HCT116 (cell line): Measurements from ENCODE around the gene MED31. TPM values are rescaled to one million over a fixed set of nuclear protein-coding genes. Genes with fewer than 3 reads are reported as not detected.

Source experiments
- ATAC-seq: fragments of 200-7000 bp; cut with Tn5 transposase; 2 replicates; pipeline ENCODE4 v1.9.1; 2020; ENCODE audit warnings: mild to moderate bottlenecking, moderate library complexity
- BruUV-seq: library from RNA; stranded (reverse); fragments of 400-500 nt; replicated peaks from 2 replicates; lab custom pipeline; 2021; lab: Mats Ljungman, UMichigan
- CTCF ChIA-PET: fragments of 300-600 bp; sonication (Branson Sonifier 250); formaldehyde crosslinking; loops from one replicate; lab custom pipeline; 2021; ENCODE audit warnings: antibody characterized with exemption; lab: Charles Lee
- POLR2A ChIA-PET: fragments of 300-600, 350-600 bp; sonication (Branson Sonifier 250); formaldehyde crosslinking; loops from one replicate; lab custom pipeline; 2021; ENCODE audit warnings: antibody characterized with exemption; lab: Charles Lee
- RAD21 ChIA-PET, 2 experiments: fragments of 300-600 bp; sonication (Branson Sonifier 250); formaldehyde crosslinking; loops; one replicate each; lab custom pipeline; 2023; ENCODE audit warnings: low total read pairs in 2 of 2; ENCODE audit not compliant: uncharacterized antibody in 2 of 2, unreplicated experiment in 2 of 2, low non-redundant PET in 1 of 2; lab: Charles Lee
- DNase-seq: peaks from one replicate; pipeline ENCODE4 v3.0.0-alpha.2; 2010; ENCODE audit warnings: low read depth, low spot score
- H2AFZ ChIP-seq: fragments of 200-600 bp; shearing (Covaris generic), sonication (generic); 2 replicates; pipeline ENCODE4 v1.6.1; 2017; ENCODE audit warnings: low read depth, mixed run types, mixed read lengths, antibody characterized with exemption, low read length; ENCODE audit not compliant: poor library complexity, severe bottlenecking
- H3K27ac ChIP-seq: 2 replicates; pipeline ENCODE4 v1.5.1; 2012; ENCODE audit warnings: low read depth, low read length
- H3K27me3 ChIP-seq: fragments of 200-600 bp; sonication (generic); 2 replicates; pipeline ENCODE4 v1.6.1; 2016; ENCODE audit warnings: mixed run types, low read length, mixed read lengths; ENCODE audit not compliant: insufficient read depth
- H3K36me3 ChIP-seq, 2 experiments: fragments of 200-500 bp in 1 of 2; fragments of 200-600 bp in 1 of 2; sonication (Bioruptor generic) in 1 of 2; sonication (generic) in 1 of 2; 2 replicates each; pipeline versions ENCODE4 v1.5.1 to v1.6.1; 2014 to 2016; ENCODE audit warnings: low read length in 2 of 2, inconsistent platforms in 1 of 2, mixed read lengths in 1 of 2, mixed run types in 1 of 2; ENCODE audit not compliant: insufficient read depth in 2 of 2, control insufficient read depth in 1 of 2
- H3K4me1 ChIP-seq, 2 experiments: fragments of 200-600 bp in 1 of 2; sonication (generic) in 1 of 2; 2 replicates each; pipeline versions ENCODE4 v1.5.1 to v1.6.1; 2012 to 2017; ENCODE audit warnings: low read length in 2 of 2, inconsistent platforms in 1 of 2, mild to moderate bottlenecking in 1 of 2, mixed read lengths in 1 of 2, mixed run types in 1 of 2, moderate library complexity in 1 of 2; ENCODE audit not compliant: insufficient read depth in 2 of 2, control insufficient read depth in 1 of 2
- H3K4me2 ChIP-seq: fragments of 200-600 bp; sonication (generic); 2 replicates; pipeline ENCODE4 v1.6.1; 2017; ENCODE audit warnings: mixed run types, low read length, mixed read lengths
- H3K4me3 ChIP-seq, 2 experiments: fragments of 200-600 bp in 1 of 2; sonication (generic) in 1 of 2; replicated peaks in 1 of 2; 2 replicates each; pipeline ENCODE4 v1.5.1; 2011 to 2016; ENCODE audit warnings: low read length in 2 of 2, control low read depth in 1 of 2, low read depth in 1 of 2, mild to moderate bottlenecking in 1 of 2, mixed read lengths in 1 of 2, mixed run types in 1 of 2
- H3K79me2 ChIP-seq: fragments of 200-600 bp; sonication (generic); 2 replicates; pipeline ENCODE4 v1.6.1; 2017; ENCODE audit warnings: mild to moderate bottlenecking, mixed run types, low read length, moderate library complexity, mixed read lengths; ENCODE audit not compliant: insufficient read depth
- H3K9ac ChIP-seq: fragments of 200-600 bp; sonication (generic); 2 replicates; pipeline ENCODE4 v1.6.1; 2016; ENCODE audit warnings: low read length, mixed read lengths
- H3K9me2 ChIP-seq: fragments of 200-600 bp; sonication (generic), shearing (Covaris generic); 2 replicates; pipeline ENCODE4 v1.6.1; 2017; ENCODE audit warnings: mixed run types, mild to moderate bottlenecking, moderate library complexity; ENCODE audit not compliant: insufficient read depth
- H3K9me3 ChIP-seq, 2 experiments: fragments of 200-500 bp in 1 of 2; fragments of 200-600 bp in 1 of 2; sonication (Bioruptor generic) in 1 of 2; sonication (generic) in 1 of 2; 2 replicates each; pipeline ENCODE4 v1.6.1; 2014 to 2017; ENCODE audit warnings: low read length in 2 of 2, mixed read lengths in 2 of 2, inconsistent platforms in 1 of 2, low read depth in 1 of 2, mild to moderate bottlenecking in 1 of 2, mixed run types in 1 of 2, moderate library complexity in 1 of 2; ENCODE audit not compliant: control insufficient read depth in 1 of 2, insufficient read depth in 1 of 2
- H4K20me1 ChIP-seq: fragments of 200-600 bp; sonication (generic), shearing (Covaris generic); 2 replicates; pipeline ENCODE4 v1.6.1; 2017; ENCODE audit warnings: mixed run types, mild to moderate bottlenecking, moderate library complexity; ENCODE audit not compliant: insufficient read depth
- CTCF ChIP-seq, 3 experiments: fragments of 200-600 bp in 1 of 3; sonication (generic) in 1 of 3; IDR thresholded peaks in 2 of 3; conservative IDR thresholded peaks in 1 of 3; 2 replicates each; pipeline ENCODE4 v1.5.1; 2012 to 2017; ENCODE audit warnings: low read depth in 2 of 3, low read length in 2 of 3, antibody characterized with exemption in 1 of 3, borderline replicate concordance in 1 of 3, control low read depth in 1 of 3, mild to moderate bottlenecking in 1 of 3, mixed read lengths in 1 of 3, mixed run types in 1 of 3, moderate library complexity in 1 of 3; ENCODE audit not compliant: insufficient read depth in 1 of 3
- EGR1 ChIP-seq: IDR thresholded peaks from 2 replicates; pipeline ENCODE4 v1.6.1; 2012; ENCODE audit warnings: low read depth
- FOSL1 ChIP-seq: IDR thresholded peaks from 2 replicates; pipeline ENCODE4 v1.6.1; 2012; ENCODE audit warnings: low read depth
- MAX ChIP-seq: IDR thresholded peaks from 2 replicates; pipeline ENCODE4 v1.6.1; 2012
- POLR2AphosphoS5 ChIP-seq: IDR thresholded peaks from 2 replicates; pipeline ENCODE4 v1.6.1; 2011; ENCODE audit warnings: mild to moderate bottlenecking, low read depth, low read length, moderate library complexity
- REST ChIP-seq: IDR thresholded peaks from 2 replicates; pipeline ENCODE4 v1.6.1; 2012; ENCODE audit warnings: low read depth
- TCF7L2 ChIP-seq: IDR thresholded peaks from 2 replicates; pipeline ENCODE4 v1.7.0; 2011; ENCODE audit warnings: borderline replicate concordance, inconsistent platforms; ENCODE audit not compliant: insufficient read depth, insufficient read length; ENCODE audit errors: extremely low read depth
- YY1 ChIP-seq: IDR thresholded peaks from 2 replicates; pipeline ENCODE4 v1.6.1; 2011; ENCODE audit warnings: low read length, low read depth, moderate library complexity, mild to moderate bottlenecking; ENCODE audit not compliant: insufficient replicate concordance; ENCODE audit errors: extremely low read depth
- ZFX ChIP-seq: fragments of 450-650 bp; IDR thresholded peaks from 2 replicates; pipeline ENCODE4 v1.6.1; 2017
- intact Hi-C: fragments of 100-400 bp; cut with micrococcal nuclease; formaldehyde crosslinking; loops from 2 replicates; pipeline ENCODE4 v1.10.0; 2022
- total RNA-seq: library from RNA; stranded (reverse); gene quantifications from one replicate; pipeline ENCODE4 v1.2.1, GENCODE V29; 2021; ENCODE audit not compliant: unreplicated experiment

Gene MED31
- total RNA-seq, 1 experiment from 2014 or later = 20.3 TPM

- no peaks in the 10 kb centered on the region for H4K20me1 ChIP-seq
- TF ChIP-seq CTCF (IDR thresholded peaks at IDR 0.05 in 2 of 3, conservative IDR thresholded peaks at IDR 0.05 in 1 of 3; ENCODE audit: borderline replicate concordance in 1 of 3, insufficient read depth in 1 of 3, low read depth in 2 of 3, low read length in 2 of 3) = no peak
- no peak for TF ChIP-seq EGR1
- TF ChIP-seq ZFX = no peak
- TF ChIP-seq POLR2AphosphoS5 = no peak
- no peak for TF ChIP-seq YY1
- TF ChIP-seq TCF7L2 = no peak
- TF ChIP-seq MAX = no peak
- TF ChIP-seq FOSL1 = no peak
- no peak for TF ChIP-seq REST
- RAD21 ChIA-PET = no interaction called here
- no peak overlapping the region for H3K9ac ChIP-seq
- H3K27ac ChIP-seq = no peak overlapping the region
- intact Hi-C loops = no loop called here
- CTCF ChIA-PET = interaction anchor here (0.7 to 1.9 kb wide), 3 partner anchors 13 to 343 kb away, joined by 3 to 7 read pairs (median 3); no protein-coding TSS in a partner anchor
- H3K4me2 ChIP-seq = no peak overlapping the region
- H2AFZ ChIP-seq = no peak overlapping the region
- no TSS peak for BruUV-seq
- no peak for ATAC-seq
- no peaks in the 10 kb centered on the region for H3K79me2 ChIP-seq
- POLR2A ChIA-PET = no interaction called here
- no peak overlapping the region for H3K4me3 ChIP-seq
- no peaks in the 10 kb centered on the region for H3K36me3 ChIP-seq
- no peaks in the 10 kb centered on the region; the same call in 1 of the 2 replicates for H3K27me3 ChIP-seq
- H3K4me1 ChIP-seq = peaks cover 0 to 14% of the 10 kb centered on the region in 2 experiments; a peak in 2 of 4 replicates
- DNase-seq = no peak
- H3K9me2 ChIP-seq = no peaks in the 10 kb centered on the region
- H3K9me3 ChIP-seq = no peaks in the 10 kb centered on the region
Observed at GRCh38 chr17:6661464-6661848, 10.1 kb upstream of the MED31 start.
